ENCODE results near the gene NFAM1. TPM values are rescaled to one million over a fixed set of nuclear protein-coding genes. Genes with fewer than 3 reads are reported as not detected.

Gene NFAM1, protein sequence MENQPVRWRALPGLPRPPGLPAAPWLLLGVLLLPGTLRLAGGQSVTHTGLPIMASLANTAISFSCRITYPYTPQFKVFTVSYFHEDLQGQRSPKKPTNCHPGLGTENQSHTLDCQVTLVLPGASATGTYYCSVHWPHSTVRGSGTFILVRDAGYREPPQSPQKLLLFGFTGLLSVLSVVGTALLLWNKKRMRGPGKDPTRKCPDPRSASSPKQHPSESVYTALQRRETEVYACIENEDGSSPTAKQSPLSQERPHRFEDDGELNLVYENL
- 1 to 10 TPM in 2 of 4 donors, under 1 TPM in 2; 0.70 to 3.1 (median 0.97) TPM for total RNA-seq

GRCh38 chr22:42432020-42432596 is at the start of gene NFAM1:
NFAM1 (minus strand) TSS chr22:42432403; CDS start chr22:42432357, 46 bp downstream.
- H3K4me1 ChIP-seq, result peaks cover 53% of the 10 kb centered on the region
- no peaks in the 10 kb centered on the region for H3K36me3 ChIP-seq
- 57% methylated on average over 19 of the region's 24 CpGs for WGBS
- H3K9me3 ChIP-seq, result no peaks in the 10 kb centered on the region
- peaks cover 7% of the 10 kb centered on the region for H3K27me3 ChIP-seq
- peak within 1 kb of the TSS; percentile 40 for H3K4me3 ChIP-seq
- DNase-seq (ENCODE audit: low spot score in 2 of 2), result no peak
- TF ChIP-seq POLR2AphosphoS5 (IDR thresholded peaks at IDR 0.05) (no peak), POLR2A (IDR thresholded peaks at IDR 0.05) (no peak), EP300 (IDR thresholded peaks at IDR 0.05) (no peak), CTCF (IDR thresholded peaks at IDR 0.05) (no peak)
- peak within 1 kb of the TSS; percentile 25 for H3K27ac ChIP-seq

DNA sequence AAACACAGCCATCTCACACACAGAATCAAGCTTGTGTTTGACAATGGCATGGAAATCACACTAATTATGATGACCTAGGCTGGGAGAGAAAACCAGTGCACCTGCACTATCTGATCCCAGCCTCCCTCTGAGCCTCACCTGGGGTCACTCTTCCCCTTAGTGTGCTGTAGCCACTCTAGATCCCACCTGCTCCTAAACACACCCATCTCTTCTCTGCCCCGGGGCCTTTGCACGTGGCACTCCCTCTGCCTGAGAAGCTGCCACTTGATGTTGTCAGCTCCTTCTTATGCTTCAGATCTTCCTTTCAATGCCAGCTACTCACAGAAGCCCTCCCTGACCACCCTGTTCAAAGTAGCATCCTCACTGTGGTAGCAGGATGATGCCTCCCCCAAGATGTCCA is 42.9 kb upstream of the NFAM1 start:
- Histone ChIP-seq H3K36me3 (no peaks in the 10 kb centered on the region), H3K9me3 (no peaks in the 10 kb centered on the region), H3K4me3 (no peak overlapping the region), H3K27me3 (no peaks in the 10 kb centered on the region), H3K27ac (no peak overlapping the region), H3K4me1 (no peaks in the 10 kb centered on the region)
- TF ChIP-seq EP300 (IDR thresholded peaks at IDR 0.05) (no peak), CTCF (IDR thresholded peaks at IDR 0.05) (no peak), POLR2AphosphoS5 (IDR thresholded peaks at IDR 0.05) (no peak), POLR2A (IDR thresholded peaks at IDR 0.05) (no peak)
- 78% methylated on average over 2 of the region's 2 CpGs for WGBS
- DNase-seq (ENCODE audit: low spot score in 2 of 2), result no peak

DNA sequence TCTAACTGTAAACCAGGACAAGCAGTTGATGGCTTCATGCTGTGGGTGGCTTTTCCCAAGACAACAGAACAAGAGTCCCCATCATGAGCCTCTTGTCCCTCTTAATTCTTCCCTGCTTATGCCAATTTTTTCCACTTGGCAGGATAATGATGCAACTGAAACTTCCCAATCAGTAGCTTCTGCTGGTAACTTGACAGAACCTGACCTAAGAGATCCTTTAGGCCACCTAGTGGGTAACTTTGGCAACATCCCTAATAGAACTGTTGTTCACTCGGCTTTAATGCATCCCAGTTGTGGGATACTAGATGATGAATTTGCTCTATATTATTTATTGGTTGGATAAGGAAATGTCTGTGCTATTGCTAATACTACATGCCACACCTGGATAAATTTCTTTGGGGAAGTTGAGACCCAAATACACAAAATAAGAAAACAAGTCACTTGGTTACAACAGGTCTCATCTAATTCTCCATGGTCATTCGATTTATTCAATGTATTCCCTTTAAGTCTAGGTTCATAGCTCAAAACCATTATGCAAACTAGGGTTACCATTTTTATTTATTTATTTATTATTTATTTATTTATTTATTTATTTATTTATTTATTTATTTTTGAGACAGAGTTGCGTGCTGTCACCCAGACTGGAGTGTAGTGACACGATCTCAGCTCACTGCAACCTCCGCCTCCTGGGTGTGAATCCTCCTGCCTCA is 41.4 kb upstream of the NFAM1 start:
- no peak for TF ChIP-seq POLR2AphosphoS5 (IDR thresholded peaks at IDR 0.05)
- no peak for TF ChIP-seq POLR2A (IDR thresholded peaks at IDR 0.05)
- peak; percentile 35 to 58 for TF ChIP-seq CTCF (IDR thresholded peaks at IDR 0.05)
- no peak for TF ChIP-seq EP300 (IDR thresholded peaks at IDR 0.05)
- no peak for DNase-seq (ENCODE audit: low spot score in 2 of 2)
- H3K27me3 ChIP-seq, result no peaks in the 10 kb centered on the region
- WGBS, result 75% methylated on average over 5 of the region's 5 CpGs
- no peaks in the 10 kb centered on the region for H3K9me3 ChIP-seq
- H3K27ac ChIP-seq, result no peak overlapping the region
- no peaks in the 10 kb centered on the region for H3K36me3 ChIP-seq
- no peak overlapping the region for H3K4me3 ChIP-seq
- no peaks in the 10 kb centered on the region for H3K4me1 ChIP-seq

DNA sequence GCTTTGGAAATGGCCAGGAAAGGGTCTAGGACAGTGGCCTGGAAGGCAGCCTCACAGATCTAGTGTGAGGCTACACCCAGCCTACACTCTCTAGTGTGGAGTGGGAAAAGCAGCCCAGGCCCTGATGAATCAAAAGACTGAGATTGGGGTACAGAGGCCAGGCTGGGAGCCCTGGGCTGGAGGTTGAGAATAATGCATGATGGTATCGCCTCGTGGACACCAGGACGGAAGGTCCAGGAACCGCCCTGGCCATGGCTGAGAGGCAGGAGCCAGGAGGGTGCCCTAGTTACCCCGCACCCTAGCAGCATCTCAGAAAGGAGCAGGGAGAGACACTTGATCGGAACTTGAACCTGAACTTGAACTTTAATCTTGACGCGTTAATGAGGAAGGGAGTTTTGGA is 40.5 kb upstream of the NFAM1 start:
- TF ChIP-seq EP300 (IDR thresholded peaks at IDR 0.05) (no peak), CTCF (IDR thresholded peaks at IDR 0.05) (no peak), POLR2AphosphoS5 (IDR thresholded peaks at IDR 0.05) (no peak), POLR2A (IDR thresholded peaks at IDR 0.05) (no peak)
- Histone ChIP-seq H3K4me3 (no peak overlapping the region), H3K27ac (no peak overlapping the region), H3K27me3 (no peaks in the 10 kb centered on the region), H3K9me3 (no peaks in the 10 kb centered on the region), H3K4me1 (no peaks in the 10 kb centered on the region), H3K36me3 (no peaks in the 10 kb centered on the region)
- WGBS, result 96% methylated on average over 8 of the region's 8 CpGs
- DNase-seq (ENCODE audit: low spot score in 2 of 2), result no peak

DNA sequence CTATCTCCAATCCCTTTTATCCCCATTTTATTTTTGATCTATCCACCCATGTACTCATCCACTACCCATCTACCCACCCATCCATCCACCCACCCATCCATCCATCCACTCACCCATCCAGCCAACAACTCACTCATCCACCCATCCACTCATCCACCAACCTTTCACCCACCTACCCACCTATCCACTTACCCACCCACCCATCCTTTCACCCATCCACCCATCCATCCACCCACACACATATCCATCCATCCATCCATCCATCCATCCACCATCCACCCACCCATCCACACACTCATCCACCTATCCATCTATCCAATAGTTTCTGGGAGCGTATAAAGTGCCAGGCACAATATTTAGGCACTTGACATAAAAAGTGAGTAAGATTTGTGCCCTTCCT is 39.2 kb upstream of the NFAM1 start:
- TF ChIP-seq POLR2AphosphoS5 (IDR thresholded peaks at IDR 0.05), result no peak
- TF ChIP-seq POLR2A (IDR thresholded peaks at IDR 0.05), result no peak
- no peak for TF ChIP-seq EP300 (IDR thresholded peaks at IDR 0.05)
- no peak for TF ChIP-seq CTCF (IDR thresholded peaks at IDR 0.05)
- DNase-seq (ENCODE audit: low spot score in 2 of 2), result no peak
- Histone ChIP-seq H3K27ac (no peak overlapping the region), H3K4me1 (no peaks in the 10 kb centered on the region), H3K4me3 (no peak overlapping the region), H3K27me3 (no peaks in the 10 kb centered on the region), H3K9me3 (no peaks in the 10 kb centered on the region), H3K36me3 (no peaks in the 10 kb centered on the region)
- WGBS, result 91% methylated on average over 1 of the region's 1 CpG
